ENCODE data around the gene BLMH. TPM values are rescaled to one million over a fixed set of nuclear protein-coding genes. Genes with fewer than 3 reads are reported as not detected.

BLMH gene
- total RNA-seq, 1 donor from 2014 or later: 98.8 TPM

GRCh38 chr17:30279156-30279555 is 12.6 kb downstream of the BLMH start:
- no peaks in the 10 kb centered on the region for H3K27me3 Mint-ChIP-seq (ENCODE audit: insufficient read depth, low read depth)
- no peaks in the 10 kb centered on the region for H3K4me1 Mint-ChIP-seq
- Histone ChIP-seq H3K9ac (no peak overlapping the region), H3K27me3 (no peaks in the 10 kb centered on the region), H3K4me1 (no peaks in the 10 kb centered on the region), H3K36me3 (peaks cover 5% of the 10 kb centered on the region), H3F3A (ENCODE audit: low read depth) (peaks cover 6% of the 10 kb centered on the region), H3K9me3 (ENCODE audit: low read depth) (no peaks in the 10 kb centered on the region), H3K4me3 (no peak overlapping the region), H3K4me2 (no peak overlapping the region), H3K79me2 (ENCODE audit: low read depth) (no peaks in the 10 kb centered on the region), H4K20me1 (ENCODE audit: low read depth) (no peaks in the 10 kb centered on the region), H2AFZ (replicated peaks) (no peak overlapping the region), H3K27ac (no peak overlapping the region)
- no peak for DNase-seq (ENCODE audit: low spot score)
- H3K27ac Mint-ChIP-seq: no peak overlapping the region
- H3K4me3 Mint-ChIP-seq: no peak overlapping the region
- H3K36me3 Mint-ChIP-seq: peaks cover 7% of the 10 kb centered on the region
- no peak for TF ChIP-seq CTCF (IDR thresholded peaks at IDR 0.05)
- no peak for TF ChIP-seq EZH2phosphoT487 (IDR thresholded peaks at IDR 0.05)
- TF ChIP-seq EZH2 (IDR thresholded peaks at IDR 0.05): no peak
- H3K9me3 Mint-ChIP-seq: no peaks in the 10 kb centered on the region

GRCh38 chr17:30278032-30278431 is 13.7 kb downstream of the BLMH start:
- H3K27ac ChIP-seq: no peak overlapping the region
- H4K20me1 ChIP-seq (ENCODE audit: low read depth): no peaks in the 10 kb centered on the region
- peaks cover 6% of the 10 kb centered on the region for H3F3A ChIP-seq (ENCODE audit: low read depth)
- TF ChIP-seq EZH2 (IDR thresholded peaks at IDR 0.05) (no peak), CTCF (IDR thresholded peaks at IDR 0.05) (peak; percentile 62), EZH2phosphoT487 (IDR thresholded peaks at IDR 0.05) (no peak)
- H3K27ac Mint-ChIP-seq: no peak overlapping the region
- no peaks in the 10 kb centered on the region for H3K27me3 ChIP-seq
- no peak overlapping the region for H3K4me2 ChIP-seq
- no peaks in the 10 kb centered on the region for H3K9me3 Mint-ChIP-seq
- no peak overlapping the region for H3K9ac ChIP-seq
- H3K36me3 Mint-ChIP-seq: peaks cover 12% of the 10 kb centered on the region
- no peak overlapping the region for H3K4me3 Mint-ChIP-seq
- H2AFZ ChIP-seq (replicated peaks): no peak overlapping the region
- no peaks in the 10 kb centered on the region for H3K36me3 ChIP-seq
- H3K79me2 ChIP-seq (ENCODE audit: low read depth): no peaks in the 10 kb centered on the region
- H3K4me1 ChIP-seq: no peaks in the 10 kb centered on the region
- peak; percentile 61 for DNase-seq (ENCODE audit: low spot score)
- H3K4me1 Mint-ChIP-seq: no peaks in the 10 kb centered on the region
- H3K27me3 Mint-ChIP-seq (ENCODE audit: insufficient read depth, low read depth): no peaks in the 10 kb centered on the region
- no peaks in the 10 kb centered on the region for H3K9me3 ChIP-seq (ENCODE audit: low read depth)
- H3K4me3 ChIP-seq: no peak overlapping the region

DNA sequence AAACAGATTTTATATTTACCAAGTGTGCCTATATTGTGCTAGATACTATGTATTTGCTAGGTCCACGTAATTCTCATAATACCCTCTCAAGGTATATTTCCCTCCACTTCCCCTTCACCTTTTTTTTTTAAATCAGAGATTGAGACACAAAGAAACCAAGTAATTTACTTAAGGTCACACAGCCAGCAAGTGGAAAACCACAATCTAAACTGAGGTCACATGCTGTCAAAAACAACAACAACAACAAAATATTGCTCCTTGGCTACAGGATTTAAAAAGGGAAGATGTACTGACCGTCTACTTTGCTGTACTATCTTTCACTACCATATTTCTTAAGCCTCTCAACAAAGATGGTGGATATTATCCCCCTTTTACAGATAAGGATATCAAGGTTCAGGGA is 15.8 kb downstream of the BLMH start:
- Histone ChIP-seq H3K36me3 (peaks cover 8% of the 10 kb centered on the region), H3K4me3 (no peak overlapping the region), H4K20me1 (ENCODE audit: low read depth) (no peaks in the 10 kb centered on the region), H3K4me1 (no peaks in the 10 kb centered on the region), H3K9me3 (ENCODE audit: low read depth) (no peaks in the 10 kb centered on the region), H3K9ac (no peak overlapping the region), H2AFZ (replicated peaks) (no peak overlapping the region), H3F3A (ENCODE audit: low read depth) (peaks cover 6% of the 10 kb centered on the region), H3K27me3 (no peaks in the 10 kb centered on the region), H3K79me2 (ENCODE audit: low read depth) (no peaks in the 10 kb centered on the region), H3K4me2 (no peak overlapping the region), H3K27ac (no peak overlapping the region)
- no peak overlapping the region for H3K27ac Mint-ChIP-seq
- no peak for DNase-seq (ENCODE audit: low spot score)
- peaks cover 5% of the 10 kb centered on the region for H3K4me1 Mint-ChIP-seq
- H3K27me3 Mint-ChIP-seq (ENCODE audit: insufficient read depth, low read depth): no peaks in the 10 kb centered on the region
- TF ChIP-seq CTCF (IDR thresholded peaks at IDR 0.05): no peak
- TF ChIP-seq EZH2phosphoT487 (IDR thresholded peaks at IDR 0.05): no peak
- no peak for TF ChIP-seq EZH2 (IDR thresholded peaks at IDR 0.05)
- no peaks in the 10 kb centered on the region for H3K9me3 Mint-ChIP-seq
- H3K36me3 Mint-ChIP-seq: peaks cover 21% of the 10 kb centered on the region
- no peak overlapping the region for H3K4me3 Mint-ChIP-seq
